ENCODE data around the gene FRAT2. TPM values are rescaled to one million over a fixed set of nuclear protein-coding genes. Genes with fewer than 3 reads are reported as not detected.

FRAT2 gene, protein sequence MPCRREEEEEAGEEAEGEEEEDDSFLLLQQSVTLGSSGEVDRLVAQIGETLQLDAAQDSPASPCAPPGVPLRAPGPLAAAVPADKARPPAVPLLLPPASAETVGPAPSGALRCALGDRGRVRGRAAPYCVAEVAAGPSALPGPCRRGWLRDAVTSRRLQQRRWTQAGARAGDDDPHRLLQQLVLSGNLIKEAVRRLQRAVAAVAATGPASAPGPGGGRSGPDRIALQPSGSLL
- 5.1 to 7.9 TPM (median 7.6 TPM) in 5 replicates for total RNA-seq (2022; extraction: Qiagen RNA extraction; ENCODE audit: low read depth)

DNA sequence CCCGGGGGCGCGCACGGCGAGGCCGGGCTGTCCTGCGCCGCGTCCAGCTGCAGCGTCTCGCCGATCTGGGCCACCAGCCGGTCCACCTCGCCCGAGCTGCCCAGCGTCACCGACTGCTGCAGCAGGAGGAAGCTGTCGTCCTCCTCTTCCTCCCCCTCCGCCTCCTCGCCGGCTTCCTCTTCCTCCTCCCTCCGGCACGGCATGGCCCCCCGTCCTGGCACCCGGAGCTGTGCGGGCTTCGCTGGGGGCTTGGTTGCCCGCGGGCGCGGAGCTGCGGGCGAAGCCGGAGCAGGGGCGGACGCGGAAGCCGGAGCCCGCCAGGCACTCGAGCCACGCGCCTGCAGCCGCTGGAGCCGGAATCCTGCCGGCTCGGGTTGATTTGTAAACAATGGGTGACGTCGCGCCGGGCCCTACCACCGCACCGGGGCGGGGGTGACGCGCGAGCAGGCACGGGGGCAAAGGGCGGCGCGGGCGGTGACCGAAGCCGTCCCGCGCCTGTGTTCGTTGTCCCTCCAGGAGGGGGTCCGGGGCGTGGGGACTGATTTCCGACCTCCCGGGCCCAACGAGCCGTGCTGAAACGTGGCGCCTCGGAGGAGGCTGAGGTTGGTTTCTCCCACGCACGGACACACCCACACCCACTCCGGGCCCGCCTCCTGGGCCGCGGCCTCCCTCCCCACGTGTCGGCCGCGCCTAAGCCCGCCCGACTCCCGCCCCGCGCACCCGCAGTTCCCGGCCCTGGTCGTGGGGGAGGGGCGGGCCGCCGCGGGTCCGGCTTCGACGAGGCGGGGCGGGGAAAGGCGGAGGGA is at the start of gene FRAT2:
Gene FRAT2, minus strand, starts transcription at position 360 of the 806 bp plus-strand sequence. Its CDS starts 157 bp downstream, at position 203.

DNA sequence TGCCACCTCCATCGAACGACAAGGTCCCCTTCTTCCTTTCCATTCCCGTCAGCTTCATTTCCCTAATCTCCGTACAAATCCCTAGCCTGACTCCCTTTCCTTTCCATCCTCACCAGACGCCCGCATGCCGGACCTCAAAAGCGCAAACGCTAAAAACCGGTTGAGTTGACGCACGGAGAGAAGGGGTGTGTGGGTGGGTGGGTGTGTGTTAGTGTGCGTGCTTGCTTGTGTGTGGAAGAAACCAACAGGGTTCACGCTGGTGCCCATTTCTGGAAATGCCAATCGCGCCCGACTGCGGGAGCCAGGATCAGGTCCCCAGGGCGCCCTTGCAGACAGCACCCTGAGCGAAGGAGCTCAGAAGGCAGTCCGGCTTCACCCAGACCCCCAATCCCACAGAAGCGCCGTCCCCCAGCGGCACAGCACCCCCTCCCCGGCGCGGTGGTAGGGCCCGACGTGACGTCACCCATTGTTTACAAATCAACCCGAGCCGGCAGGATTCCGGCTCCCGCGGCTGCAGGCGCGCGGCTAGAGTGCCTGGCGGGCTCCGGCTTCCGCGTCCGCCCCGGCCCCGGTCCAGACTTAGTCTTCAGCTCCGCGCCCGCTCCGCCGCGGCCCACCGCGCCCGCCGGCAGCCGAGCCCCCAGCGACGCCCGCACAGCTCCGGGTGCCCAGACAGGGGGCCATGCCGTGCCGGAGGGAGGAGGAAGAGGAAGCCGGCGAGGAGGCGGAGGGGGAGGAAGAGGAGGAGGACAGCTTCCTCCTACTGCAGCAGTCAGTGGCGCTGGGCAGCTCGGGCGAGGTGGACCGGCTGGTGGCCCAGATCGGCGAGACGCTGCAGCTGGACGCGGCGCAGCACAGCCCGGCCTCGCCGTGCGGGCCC is 15.5 kb downstream of the FRAT2 start, which contains the start of gene FRAT1:
Gene FRAT1, plus strand, starts transcription at position 500 of the 880 bp plus-strand sequence. Its CDS starts 183 bp downstream, at position 683.

DNA sequence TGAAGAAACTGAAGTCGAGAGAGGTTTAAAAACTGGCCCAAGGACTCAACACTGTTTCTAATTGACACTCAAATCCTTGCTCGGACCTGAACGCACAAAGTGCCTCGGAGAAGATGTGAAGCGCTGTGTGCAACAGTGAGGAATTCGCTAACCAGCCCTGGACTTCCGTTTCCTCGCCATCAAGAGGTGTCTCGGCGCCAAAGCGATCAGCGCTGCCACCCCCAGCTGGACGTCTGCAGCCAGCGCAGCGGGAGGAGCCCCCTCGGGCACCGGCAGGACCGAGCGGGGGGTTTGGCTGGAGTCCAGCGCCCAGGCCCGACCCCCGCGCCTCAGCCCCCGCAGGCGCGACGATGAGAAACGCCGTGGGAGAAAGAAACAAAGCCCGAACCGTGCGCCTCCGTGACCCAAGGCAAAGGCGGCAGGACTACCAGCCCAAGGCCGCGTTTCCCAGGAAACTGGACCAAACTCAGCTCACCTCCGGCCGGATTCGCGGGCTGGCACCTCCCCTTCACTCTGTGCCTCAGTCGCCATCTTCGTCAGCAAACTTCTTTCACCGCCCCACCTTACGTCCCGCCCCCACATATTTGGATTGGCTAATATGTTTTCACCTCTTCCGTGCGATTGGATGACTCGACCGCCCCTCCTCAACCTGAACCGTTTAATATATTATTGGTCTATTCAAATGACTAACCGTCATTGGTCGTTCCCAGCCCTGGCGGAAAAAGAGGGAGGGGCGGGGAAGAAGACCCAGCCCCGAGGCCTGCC is 42.2 kb downstream of the FRAT2 start, which contains the start of gene ARHGAP19:
Gene ARHGAP19, minus strand, starts transcription at position 541 of the 765 bp plus-strand sequence. Its CDS starts 10 bp downstream, at position 531.

Other genes with a start within 250 kb of the FRAT2 start
- gene SLIT1, start 148.8 kb downstream of the FRAT2 start, total RNA-seq (2022; extraction: Qiagen RNA extraction; ENCODE audit: low read depth) = 0.03 to 0.17 TPM (median 0.09 TPM) in 4 of 5 replicates, not detected in the other
- 4.8 to 5.7 TPM (median 5.2 TPM) in 5 replicates for gene ARHGAP19, start 42.1 kb downstream of the FRAT2 start, total RNA-seq (2022; extraction: Qiagen RNA extraction; ENCODE audit: low read depth)
- gene FRAT1, start 15.5 kb downstream of the FRAT2 start, total RNA-seq (2022; extraction: Qiagen RNA extraction; ENCODE audit: low read depth) = 0.97 to 2.0 TPM (median 1.7 TPM) in 5 replicates
- gene RRP12, start 66.6 kb upstream of the FRAT2 start, total RNA-seq (2022; extraction: Qiagen RNA extraction; ENCODE audit: low read depth) = 48.0 to 66.6 TPM (median 55.2 TPM) in 5 replicates
- gene PGAM1, start 91.5 kb upstream of the FRAT2 start, total RNA-seq (2022; extraction: Qiagen RNA extraction; ENCODE audit: low read depth) = 576 to 654 TPM (median 631 TPM) in 5 replicates
- gene EXOSC1, start 111.3 kb upstream of the FRAT2 start, total RNA-seq (2022; extraction: Qiagen RNA extraction; ENCODE audit: low read depth) = 54.2 to 61.9 TPM (median 54.7 TPM) in 5 replicates
- gene ZDHHC16, start 111.4 kb upstream of the FRAT2 start, total RNA-seq (2022; extraction: Qiagen RNA extraction; ENCODE audit: low read depth) = 42.5 to 52.2 TPM (median 50.0 TPM) in 5 replicates
- gene MMS19, start 163.7 kb upstream of the FRAT2 start, total RNA-seq (2022; extraction: Qiagen RNA extraction; ENCODE audit: low read depth) = 40.1 to 48.4 TPM (median 45.7 TPM) in 5 replicates
- 16.5 to 19.5 TPM (median 18.7 TPM) in 5 replicates for gene UBTD1, start 164.2 kb upstream of the FRAT2 start, total RNA-seq (2022; extraction: Qiagen RNA extraction; ENCODE audit: low read depth)
- gene ANKRD2, start 238.1 kb upstream of the FRAT2 start, total RNA-seq (2022; extraction: Qiagen RNA extraction; ENCODE audit: low read depth) = 4.2 to 6.9 TPM (median 4.9 TPM) in 5 replicates
- 1.2 to 2.0 TPM (median 1.7 TPM) in 5 replicates for gene HOGA1, start 249.7 kb upstream of the FRAT2 start, total RNA-seq (2022; extraction: Qiagen RNA extraction; ENCODE audit: low read depth)